ENCODE results near the gene RPS25. TPM values are rescaled to one million over a fixed set of nuclear protein-coding genes. Genes with fewer than 3 reads are reported as not detected.
"Not testable (repeated sequence)": the region's sequence is repeated elsewhere in the genome, so short reads cannot be mapped to it uniquely, and the experiment has no call there.

RPS25 gene
- total RNA-seq, 1 donor from 2014 or later: 673 TPM

GRCh38 chr11:119038884-119039283 is 20.7 kb upstream of the RPS25 start:
- H3K36me3 Mint-ChIP-seq (ENCODE audit: unreplicated experiment): no peaks in the 10 kb centered on the region
- no peak overlapping the region for H3K4me3 Mint-ChIP-seq (ENCODE audit: unreplicated experiment)
- H3K4me1 Mint-ChIP-seq (ENCODE audit: low read depth, unreplicated experiment): no peaks in the 10 kb centered on the region
- peaks cover 3% of the 10 kb centered on the region for H3K9me3 Mint-ChIP-seq (ENCODE audit: unreplicated experiment)
- DNase-seq: no peak
- H3K27ac Mint-ChIP-seq (ENCODE audit: unreplicated experiment): no peak overlapping the region
- no peak for TF ChIP-seq CTCF (IDR thresholded peaks at IDR 0.05; ENCODE audit: partially characterized antibody, unreplicated experiment)
- peaks cover 2% of the 10 kb centered on the region for H3K27me3 Mint-ChIP-seq (ENCODE audit: unreplicated experiment)

- Mint-ChIP-seq H3K27me3 (ENCODE audit: unreplicated experiment) (peaks cover 2% of the 10 kb centered on the region), H3K4me3 (ENCODE audit: unreplicated experiment) (no peak overlapping the region), H3K4me1 (ENCODE audit: low read depth, unreplicated experiment) (peaks cover under 1% of the 10 kb centered on the region), H3K36me3 (ENCODE audit: unreplicated experiment) (no peaks in the 10 kb centered on the region), H3K27ac (ENCODE audit: unreplicated experiment) (no peak overlapping the region), H3K9me3 (ENCODE audit: unreplicated experiment) (no peaks in the 10 kb centered on the region)
- no peak for DNase-seq
- TF ChIP-seq CTCF (IDR thresholded peaks at IDR 0.05; ENCODE audit: partially characterized antibody, unreplicated experiment): no peak
Observed at GRCh38 chr11:119034813-119035212, 16.7 kb upstream of the RPS25 start.

- DNase-seq; H3K4me3 Mint-ChIP-seq (ENCODE audit: unreplicated experiment); H3K27me3 Mint-ChIP-seq (ENCODE audit: unreplicated experiment); H3K9me3 Mint-ChIP-seq (ENCODE audit: unreplicated experiment); H3K27ac Mint-ChIP-seq (ENCODE audit: unreplicated experiment); H3K36me3 Mint-ChIP-seq (ENCODE audit: unreplicated experiment): not testable (repeated sequence)
- peaks cover 11% of the 10 kb centered on the region for H3K4me1 Mint-ChIP-seq (ENCODE audit: low read depth, unreplicated experiment)
Observed at GRCh38 chr11:119033421-119033820, 15.3 kb upstream of the RPS25 start.

- H3K4me3 Mint-ChIP-seq (ENCODE audit: unreplicated experiment): no peak overlapping the region
- DNase-seq: no peak
- H3K9me3 Mint-ChIP-seq (ENCODE audit: unreplicated experiment): peaks cover 3% of the 10 kb centered on the region
- no peak for TF ChIP-seq CTCF (IDR thresholded peaks at IDR 0.05; ENCODE audit: partially characterized antibody, unreplicated experiment)
- peaks cover 5% of the 10 kb centered on the region for H3K27me3 Mint-ChIP-seq (ENCODE audit: unreplicated experiment)
- no peak overlapping the region for H3K27ac Mint-ChIP-seq (ENCODE audit: unreplicated experiment)
- no peaks in the 10 kb centered on the region for H3K36me3 Mint-ChIP-seq (ENCODE audit: unreplicated experiment)
- peaks cover 11% of the 10 kb centered on the region for H3K4me1 Mint-ChIP-seq (ENCODE audit: low read depth, unreplicated experiment)
Observed at GRCh38 chr11:119031912-119032280, 13.8 kb upstream of the RPS25 start.

GRCh38 chr11:119030329-119031047 is 12.3 kb upstream of the RPS25 start, which contains the start of gene SLC37A4:
Gene SLC37A4 (minus strand): TSS chr11:119030877.
- Mint-ChIP-seq H3K27me3 (ENCODE audit: unreplicated experiment) (peaks cover 5% of the 10 kb centered on the region), H3K27ac (ENCODE audit: unreplicated experiment) (peak within 1 kb of the TSS; percentile 34), H3K4me1 (ENCODE audit: low read depth, unreplicated experiment) (peaks cover 11% of the 10 kb centered on the region), H3K9me3 (ENCODE audit: unreplicated experiment) (peaks cover 3% of the 10 kb centered on the region), H3K4me3 (ENCODE audit: unreplicated experiment) (peak within 1 kb of the TSS; percentile 86), H3K36me3 (ENCODE audit: unreplicated experiment) (no peaks in the 10 kb centered on the region)
- peak; percentile 98 for DNase-seq
- no peak for TF ChIP-seq CTCF (IDR thresholded peaks at IDR 0.05; ENCODE audit: partially characterized antibody, unreplicated experiment)

All from glutamatergic neuron (in vitro differentiated cells).